IMR-90 (cell line): ENCODE measurements around the gene GCNA. TPM values are rescaled to one million over a fixed set of nuclear protein-coding genes. Genes with fewer than 3 reads are reported as not detected.

ENCODE experiments used
- ATAC-seq: fragments of 200-7000 bp; cut with Tn5 transposase; 2 replicates; pipeline ENCODE4 v1.9.1; 2020; ENCODE audit warnings: low read depth, mild to moderate bottlenecking, moderate library complexity
- BruUV-seq: library from RNA; stranded (reverse); fragments of 400-500 nt; replicated peaks from 2 replicates; lab custom pipeline; 2021; lab: Mats Ljungman, UMichigan
- CTCF ChIA-PET: fragments of 300-600 bp; formaldehyde crosslinking; extraction: SDS; loops from one replicate; lab custom pipeline; 2021; ENCODE audit warnings: antibody characterized with exemption; lab: Yijun Ruan, JAX
- POLR2A ChIA-PET: fragments of 300-600 bp; sonication (Branson Sonifier 250); formaldehyde crosslinking; loops from one replicate; lab custom pipeline; 2022; ENCODE audit warnings: antibody characterized with exemption; ENCODE audit not compliant: unreplicated experiment; lab: Charles Lee
- DNase-seq: peaks from one replicate; pipeline ENCODE4 v3.0.0; 2013
- H2AFZ ChIP-seq: replicated peaks from 2 replicates; pipeline ENCODE3; 2013; ENCODE audit warnings: low read length, mild to moderate bottlenecking; ENCODE audit not compliant: poor library complexity
- H2AK5ac ChIP-seq: 2 replicates; pipeline ENCODE4 v1.6.1; 2013; ENCODE audit warnings: low read depth, low read length, inconsistent platforms
- H2AK9ac ChIP-seq: replicated peaks from 2 replicates; pipeline ENCODE3; 2013; ENCODE audit warnings: mild to moderate bottlenecking, low read depth, low read length, moderate library complexity; ENCODE audit not compliant: poor library complexity
- H2BK120ac ChIP-seq: 2 replicates; pipeline ENCODE4 v1.6.1; 2013; ENCODE audit warnings: low read depth, low read length, inconsistent platforms
- H2BK15ac ChIP-seq: 3 replicates; pipeline ENCODE4 v1.6.1; 2013; ENCODE audit warnings: low read depth, low read length, inconsistent platforms
- H2BK20ac ChIP-seq: 2 replicates; pipeline ENCODE4 v1.6.1; 2013; ENCODE audit warnings: low read depth, mild to moderate bottlenecking, inconsistent platforms, low read length, moderate library complexity
- H2BK5ac ChIP-seq: 2 replicates; pipeline ENCODE4 v1.6.1; 2013; ENCODE audit warnings: mild to moderate bottlenecking, low read depth, low read length, inconsistent platforms; ENCODE audit not compliant: poor library complexity, severe bottlenecking
- H3K14ac ChIP-seq: replicated peaks from 2 replicates; pipeline ENCODE4 v1.6.1; 2013; ENCODE audit warnings: low read depth, low read length, inconsistent platforms
- H3K18ac ChIP-seq: 2 replicates; pipeline ENCODE4 v1.6.1; 2013; ENCODE audit warnings: low read depth, low read length, control low read depth
- H3K23ac ChIP-seq: 2 replicates; pipeline ENCODE4 v1.6.1; 2013; ENCODE audit warnings: low read depth, low read length, inconsistent platforms
- H3K27ac ChIP-seq: 2 replicates; pipeline ENCODE4 v1.5.1; 2013; ENCODE audit warnings: mild to moderate bottlenecking, control low read depth, low read length; ENCODE audit not compliant: insufficient read depth
- H3K27me3 ChIP-seq: 2 replicates; pipeline ENCODE4 v1.6.1; 2013; ENCODE audit warnings: low read length; ENCODE audit not compliant: control insufficient read depth, insufficient read depth
- H3K36me3 ChIP-seq: 2 replicates; pipeline ENCODE4 v1.6.1; 2013; ENCODE audit warnings: low read length, mixed read lengths; ENCODE audit not compliant: control insufficient read depth, insufficient read depth
- H3K4ac ChIP-seq: 2 replicates; pipeline ENCODE4 v1.6.1; 2013; ENCODE audit warnings: low read depth, low read length, inconsistent platforms
- H3K4me1 ChIP-seq: 2 replicates; pipeline ENCODE4 v1.6.1; 2013; ENCODE audit warnings: low read length, mixed read lengths; ENCODE audit not compliant: control insufficient read depth, insufficient read depth
- H3K4me2 ChIP-seq: 2 replicates; pipeline ENCODE4 v1.6.1; 2013; ENCODE audit warnings: low read depth, mild to moderate bottlenecking, control low read depth, low read length, moderate library complexity
- H3K4me3 ChIP-seq: 2 replicates; pipeline ENCODE4 v1.5.1; 2013; ENCODE audit warnings: low read depth, mild to moderate bottlenecking, control low read depth, low read length, moderate library complexity; ENCODE audit not compliant: insufficient read depth
- H3K56ac ChIP-seq: 2 replicates; pipeline ENCODE4 v1.6.1; 2013; ENCODE audit warnings: low read length, inconsistent platforms; ENCODE audit not compliant: insufficient read depth; ENCODE audit errors: extremely low read depth
- H3K79me1 ChIP-seq, 2 experiments: 2 replicates each; pipeline ENCODE4 v1.6.1; 2013; ENCODE audit warnings: low read length in 2 of 2, inconsistent platforms in 1 of 2, low read depth in 1 of 2
- H3K9ac ChIP-seq: 2 replicates; pipeline ENCODE4 v1.6.1; 2013; ENCODE audit warnings: low read depth, low read length, control low read depth
- H3K9me1 ChIP-seq: 2 replicates; pipeline ENCODE4 v1.6.1; 2013; ENCODE audit warnings: low read length, inconsistent platforms; ENCODE audit not compliant: insufficient read depth
- H3K9me3 ChIP-seq: 2 replicates; pipeline ENCODE4 v1.6.1; 2013; ENCODE audit warnings: low read length; ENCODE audit not compliant: control insufficient read depth, insufficient read depth
- H4K20me1 ChIP-seq: 2 replicates; pipeline ENCODE4 v1.6.1; 2013; ENCODE audit warnings: low read length, inconsistent platforms; ENCODE audit not compliant: insufficient read depth
- H4K5ac ChIP-seq: 2 replicates; pipeline ENCODE4 v1.6.1; 2013; ENCODE audit warnings: mild to moderate bottlenecking, low read depth, low read length, control low read depth
- H4K8ac ChIP-seq, 2 experiments: 2 replicates each; pipeline ENCODE4 v1.6.1; 2013; ENCODE audit warnings: low read depth in 2 of 2, low read length in 2 of 2, control low read depth in 1 of 2, inconsistent platforms in 1 of 2
- H4K91ac ChIP-seq: 2 replicates; pipeline ENCODE4 v1.6.1; 2013; ENCODE audit warnings: low read depth, low read length, inconsistent platforms; ENCODE audit not compliant: insufficient read depth
- BHLHE40 ChIP-seq: fragments of 150-350 bp; IDR thresholded peaks from 2 replicates; pipeline ENCODE4 v1.6.1; 2016; ENCODE audit warnings: mild to moderate bottlenecking, low read depth, low read length
- CHD1 ChIP-seq: IDR thresholded peaks from 2 replicates; pipeline ENCODE4 v1.6.1; 2012; ENCODE audit warnings: low read depth, low read length, improper control_type of control experiment
- MAZ ChIP-seq: IDR thresholded peaks from 2 replicates; pipeline ENCODE4 v1.6.1; 2012; ENCODE audit warnings: low read depth, mild to moderate bottlenecking, low read length, improper control_type of control experiment, moderate library complexity, borderline replicate concordance
- NFE2L2 ChIP-seq: fragments of 150-350 bp; IDR thresholded peaks from 2 replicates; pipeline ENCODE4 v1.6.1; 2016; ENCODE audit warnings: low read depth, mild to moderate bottlenecking, low read length
- POLR2A ChIP-seq: IDR thresholded peaks from 2 replicates; pipeline ENCODE4 v1.6.1; 2012; ENCODE audit warnings: mild to moderate bottlenecking, low read depth, low read length
- RCOR1 ChIP-seq: IDR thresholded peaks from 2 replicates; pipeline ENCODE4 v1.6.1; 2012; ENCODE audit warnings: mild to moderate bottlenecking, low read length, improper control_type of control experiment; ENCODE audit not compliant: insufficient replicate concordance
- RFX5 ChIP-seq: IDR thresholded peaks from 2 replicates; pipeline ENCODE4 v1.8.0; 2012; ENCODE audit warnings: low read depth, mild to moderate bottlenecking, low read length, moderate library complexity
- SMC3 ChIP-seq: fragments of 150-350 bp; IDR thresholded peaks from 2 replicates; pipeline ENCODE4 v1.6.1; 2016; ENCODE audit warnings: low read depth, mild to moderate bottlenecking, antibody characterized with exemption, low read length, moderate library complexity
- WGBS, 2 experiments: methylation state at CpG; one replicate each; pipeline versions ENCODE4 v1.1.5 to v1.1.7; 2013; ENCODE audit warnings: missing lambda C conversion rate in 2 of 2; ENCODE audit not compliant: insufficient read length in 1 of 2; ENCODE audit errors: extremely low coverage in 2 of 2; 5-methylcytosine and 5-hydroxymethylcytosine counted together
- dilution Hi-C: fragments of 300-500 bp; cut with HindIII; formaldehyde crosslinking; loops from one replicate; pipeline ENCODE4 v1.14.3; 2018; ENCODE audit warnings: low sequenced_read_pairs; ENCODE audit not compliant: unreplicated experiment
- in situ Hi-C: fragments of 300-500 bp; cut with MboI; formaldehyde crosslinking; loops from 3 replicates; pipeline ENCODE4 v1.14.3; 2019; ENCODE audit warnings: low sequenced_read_pairs, inconsistent platforms, mixed read lengths
- intact Hi-C: fragments of 100-400 bp; cut with micrococcal nuclease; formaldehyde crosslinking; loops from 2 replicates; pipeline ENCODE4 v1.10.0; 2022
- polyA plus RNA-seq, 3 experiments: library from polyadenylated mRNA; depleted of rRNA; stranded (reverse); fragments of >200 nt; gene quantifications; 2 replicates each; pipeline ENCODE4 v1.2.3, GENCODE V29; 2012; ENCODE audit warnings: low replicate concordance in 1 of 3
- total RNA-seq: library from RNA; depleted of rRNA; stranded (reverse); fragments of >200 nt; gene quantifications from 2 replicates; pipeline ENCODE4 v1.2.3, GENCODE V29; 2012
- TF ChIP-seq, protein P1 (sequence below): fragments of 150-350 bp; IDR thresholded peaks from 2 replicates; pipeline ENCODE4 v1.6.1; 2016; ENCODE audit warnings: low read depth, mild to moderate bottlenecking, low read length, moderate library complexity, borderline replicate concordance
- TF ChIP-seq, protein P2 (sequence below): fragments of 150-350 bp; IDR thresholded peaks from 2 replicates; pipeline ENCODE4 v1.6.1; 2017; ENCODE audit warnings: mild to moderate bottlenecking, antibody characterized with exemption, low read length, low read depth

Gene GCNA
- total and polyA plus RNA-seq, 2 of the 4 experiments (the other 2 are of a cell fraction): 0.90 to 1.3 TPM

DNA sequence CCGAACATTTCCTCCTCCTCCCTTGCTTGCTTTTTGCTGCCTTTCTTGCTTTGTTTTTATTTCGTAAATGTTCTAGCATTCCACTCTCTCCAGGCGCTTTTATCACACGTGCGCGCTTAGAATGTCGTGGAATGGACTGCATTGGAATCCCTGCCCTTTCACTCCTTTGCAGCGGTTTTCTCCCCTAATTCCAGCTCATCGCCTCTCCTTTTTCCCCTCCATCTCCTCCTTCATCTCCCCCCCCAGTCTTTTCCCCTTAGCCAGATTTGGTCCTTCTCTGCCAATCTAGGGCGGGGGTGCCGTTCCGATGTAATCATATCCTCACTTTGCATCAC lies 44.8 kb upstream of the GCNA start:
- peaks cover under 1% of the 10 kb centered on the region; the same call in 1 of the 2 replicates for H3K27me3 ChIP-seq
- H2AFZ ChIP-seq: peak overlapping the region; percentile 88
- peak overlapping the region; percentile 84 for H2BK5ac ChIP-seq
- no peak overlapping the region for H2BK20ac ChIP-seq
- H3K4me3 ChIP-seq: peak overlapping the region; percentile 81
- in situ Hi-C loops (no loop called here), intact Hi-C loops (loop anchor here (2.0 to 5.0 kb wide), 3 partner anchors 41 to 119 kb away; no protein-coding TSS in a partner anchor), dilution Hi-C loops (no loop called here)
- ATAC-seq (no peak), DNase-seq (no peak)
- peak overlapping the region; percentile 67 for H3K18ac ChIP-seq
- no TSS peak for BruUV-seq
- 0 out of 2 replicates have a peak, but pooled peaks cover 2% of the 10 kb centered on the region for H3K36me3 ChIP-seq
- peak overlapping the region; percentile 91 for H2AK5ac ChIP-seq
- H3K79me1 ChIP-seq: no peaks in the 10 kb centered on the region
- whole genome bisulfite sequencing, 2 experiments: 59% methylated on average over 8 of the region's 12 CpGs; no CpG with 5 or more reads in 1 of the 2 experiments
- peak overlapping the region; percentile 87; the same call in 1 of the 2 replicates for H3K56ac ChIP-seq
- peak overlapping the region; percentile 80 for H3K4me2 ChIP-seq
- H3K4ac ChIP-seq: peak overlapping the region; percentile 97
- no peaks in the 10 kb centered on the region for H3K9me1 ChIP-seq
- peak overlapping the region; percentile 86 for H4K5ac ChIP-seq
- H3K23ac ChIP-seq: peak overlapping the region; percentile 98
- H3K14ac ChIP-seq: peak overlapping the region; percentile 97
- H4K91ac ChIP-seq: peak overlapping the region; percentile 90
- peak overlapping the region; percentile 86 to 90 for H4K8ac ChIP-seq
- ChIA-PET POLR2A (no interaction called here), CTCF (no interaction called here)
- H4K20me1 ChIP-seq: peaks cover 36% of the 10 kb centered on the region
- peak overlapping the region; percentile 94 for H3K9ac ChIP-seq
- H3K27ac ChIP-seq: peak overlapping the region; percentile 88
- peaks cover 2% of the 10 kb centered on the region; the same call in 1 of the 2 replicates for H3K4me1 ChIP-seq
- H2BK15ac ChIP-seq: peak overlapping the region; percentile 25; the same call in 2 of the 3 replicates
- peak overlapping the region; percentile 92 for H2AK9ac ChIP-seq
- TF ChIP-seq POLR2A (no peak), SMC3 (no peak), MAZ (no peak), RCOR1 (no peak), BHLHE40 (no peak), NFE2L2 (no peak), CHD1 (no peak), RFX5 (no peak)
- TF ChIP-seq, protein P1, sequence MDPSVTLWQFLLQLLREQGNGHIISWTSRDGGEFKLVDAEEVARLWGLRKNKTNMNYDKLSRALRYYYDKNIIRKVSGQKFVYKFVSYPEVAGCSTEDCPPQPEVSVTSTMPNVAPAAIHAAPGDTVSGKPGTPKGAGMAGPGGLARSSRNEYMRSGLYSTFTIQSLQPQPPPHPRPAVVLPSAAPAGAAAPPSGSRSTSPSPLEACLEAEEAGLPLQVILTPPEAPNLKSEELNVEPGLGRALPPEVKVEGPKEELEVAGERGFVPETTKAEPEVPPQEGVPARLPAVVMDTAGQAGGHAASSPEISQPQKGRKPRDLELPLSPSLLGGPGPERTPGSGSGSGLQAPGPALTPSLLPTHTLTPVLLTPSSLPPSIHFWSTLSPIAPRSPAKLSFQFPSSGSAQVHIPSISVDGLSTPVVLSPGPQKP: no peak
- TF ChIP-seq, protein P2, sequence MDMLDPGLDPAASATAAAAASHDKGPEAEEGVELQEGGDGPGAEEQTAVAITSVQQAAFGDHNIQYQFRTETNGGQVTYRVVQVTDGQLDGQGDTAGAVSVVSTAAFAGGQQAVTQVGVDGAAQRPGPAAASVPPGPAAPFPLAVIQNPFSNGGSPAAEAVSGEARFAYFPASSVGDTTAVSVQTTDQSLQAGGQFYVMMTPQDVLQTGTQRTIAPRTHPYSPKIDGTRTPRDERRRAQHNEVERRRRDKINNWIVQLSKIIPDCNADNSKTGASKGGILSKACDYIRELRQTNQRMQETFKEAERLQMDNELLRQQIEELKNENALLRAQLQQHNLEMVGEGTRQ: no peak
- H3K9me3 ChIP-seq: no peaks in the 10 kb centered on the region
- H2BK120ac ChIP-seq: no peak overlapping the region; the same call in 1 of the 2 replicates
